Measurements from ENCODE around the gene CDH23. TPM values are rescaled to one million over a fixed set of nuclear protein-coding genes. Genes with fewer than 3 reads are reported as not detected.

The CDH23 gene
- polyA plus RNA-seq, 2 of the 4 experiments (the other 2 are of a cell fraction), result 1.1 to 2.3 TPM

DNA sequence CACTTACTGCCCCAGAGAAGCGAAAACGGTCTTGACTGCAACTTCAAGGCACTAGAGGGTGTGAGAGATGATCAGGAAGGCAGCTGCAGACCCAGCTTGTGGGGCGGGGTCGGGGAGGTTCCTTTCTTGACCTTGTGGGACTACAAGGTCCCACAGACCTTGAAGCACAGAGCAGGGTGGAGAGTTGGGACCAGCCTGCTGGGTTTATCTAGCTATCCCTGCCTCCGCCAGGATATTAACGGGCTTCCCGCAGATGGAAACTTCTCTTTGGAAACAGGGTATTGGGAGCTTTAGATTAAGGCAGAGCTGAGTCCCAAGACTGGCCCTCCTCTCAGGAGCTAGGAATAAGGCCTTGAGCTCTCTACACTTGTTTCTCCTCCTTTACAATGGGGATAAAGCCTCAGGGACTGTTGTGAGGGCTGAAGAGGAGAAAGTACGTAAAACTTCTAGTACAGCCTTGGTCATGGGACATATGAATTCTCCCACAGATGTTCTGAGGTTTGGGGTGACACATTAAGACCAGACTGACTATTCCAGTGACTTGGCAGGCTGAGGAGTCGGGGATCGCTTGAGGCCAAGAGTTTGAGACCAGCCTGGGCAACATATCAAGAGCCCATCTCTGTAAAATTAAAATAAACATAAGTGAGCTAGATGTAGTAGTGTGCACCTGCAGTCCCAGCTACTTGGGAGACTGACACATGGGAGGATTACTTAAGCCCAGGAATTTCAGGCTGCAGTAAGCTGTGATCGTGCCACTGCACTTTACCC is 153.2 kb downstream of the CDH23 start:
- TF ChIP-seq CHD4 (IDR thresholded peaks at IDR 0.05; ENCODE audit: borderline replicate concordance) (no peak), RFX5 (IDR thresholded peaks at IDR 0.05) (no peak), BHLHE40 (IDR thresholded peaks at IDR 0.05; ENCODE audit: low read depth, low read length) (no peak), FOSB (CRISPR knock-in tag; IDR thresholded peaks at IDR 0.05) (no peak), RCOR1 (IDR thresholded peaks at IDR 0.05; ENCODE audit: low read depth, low read length) (no peak), HOXB5 (CRISPR knock-in tag; IDR thresholded peaks at IDR 0.05) (no peak), POLR2AphosphoS2 (conservative IDR thresholded peaks at IDR 0.05; ENCODE audit: low read length) (no peak), NR3C1 (IDR thresholded peaks at IDR 0.05) (no peak), RARB (CRISPR knock-in tag; IDR thresholded peaks at IDR 0.05) (no peak), KDM1A (IDR thresholded peaks at IDR 0.05; ENCODE audit: low read depth) (no peak), HDAC2 (IDR thresholded peaks at IDR 0.05) (no peak), E2F6 (IDR thresholded peaks at IDR 0.05; ENCODE audit: borderline replicate concordance, low read depth) (no peak), CBX2 (IDR thresholded peaks at IDR 0.05; ENCODE audit: borderline replicate concordance, low read depth) (no peak), PHF8 (IDR thresholded peaks at IDR 0.05; ENCODE audit: borderline replicate concordance, low read depth) (no peak), NPAS2 (CRISPR knock-in tag; IDR thresholded peaks at IDR 0.05; ENCODE audit: borderline replicate concordance) (no peak), EP300 (IDR thresholded peaks at IDR 0.05) (no peak), NFE2L2 (conservative IDR thresholded peaks at IDR 0.05; ENCODE audit: low read length) (no peak), ESRRA (IDR thresholded peaks at IDR 0.05; ENCODE audit: borderline replicate concordance, low read length) (no peak), SMC3 (IDR thresholded peaks at IDR 0.05) (no peak), MAZ (IDR thresholded peaks at IDR 0.05; ENCODE audit: borderline replicate concordance, low read depth, low read length) (no peak)
- DNase-seq (ENCODE audit: low read depth in 1 of 2, low spot score in 1 of 2) (no peak), ATAC-seq (no peak), FAIRE-seq (no peak)
- ChIA-PET CTCF (interaction anchor here (0.7 to 2.7 kb wide), 10 partner anchors 10 to 647 kb away, joined by 3 to 13 read pairs (median 4); no protein-coding TSS in a partner anchor), POLR2A (no interaction called here)
- 79% methylated on average over 11 of the region's 11 CpGs for WGBS (ENCODE audit: missing lambda C conversion rate)
- Histone ChIP-seq H3K27ac (no peak overlapping the region), H3K4me2 (no peak overlapping the region), H3K4me3 (no peak overlapping the region), H3K9me3 (no peaks in the 10 kb centered on the region), H3K4me1 (no peaks in the 10 kb centered on the region)

DNA sequence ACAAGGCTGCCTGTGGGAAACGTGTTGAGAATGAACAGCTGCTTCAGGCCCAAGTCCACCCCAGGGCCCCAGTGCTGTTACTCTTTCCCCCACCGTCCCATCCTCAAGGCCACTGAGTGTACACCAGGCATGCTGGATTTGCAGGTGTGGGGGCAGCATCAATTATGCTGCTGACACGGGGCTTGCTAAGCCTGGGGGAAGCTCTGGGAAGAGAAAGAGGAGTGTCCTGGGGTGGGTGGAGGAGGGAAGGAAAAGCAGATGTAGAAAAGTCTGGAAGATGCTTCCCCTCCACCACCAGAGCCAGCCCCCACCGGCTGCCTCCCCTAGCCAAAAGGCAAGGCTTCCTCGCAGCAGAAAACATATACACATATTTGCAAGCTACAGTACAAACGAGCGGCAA is 153.9 kb downstream of the CDH23 start:
- ChIA-PET CTCF (interaction anchor here (0.7 to 2.7 kb wide), 4 partner anchors 15 to 167 kb away, joined by 3 to 13 read pairs (median 4); no protein-coding TSS in a partner anchor), POLR2A (no interaction called here)
- no peak for FAIRE-seq
- no peak for DNase-seq (ENCODE audit: low read depth in 1 of 2, low spot score in 1 of 2)
- Histone ChIP-seq H3K4me1 (no peaks in the 10 kb centered on the region), H3K27ac (no peak overlapping the region), H3K4me3 (no peak overlapping the region), H3K4me2 (no peak overlapping the region), H3K9me3 (no peaks in the 10 kb centered on the region)
- WGBS (ENCODE audit: missing lambda C conversion rate), result 42% methylated on average over 7 of the region's 7 CpGs
- TF ChIP-seq RAD21 (conservative IDR thresholded peaks at IDR 0.05 in 1 of 2, IDR thresholded peaks at IDR 0.05 in 1 of 2), result no peak
- no peak for TF ChIP-seq HDAC2 (IDR thresholded peaks at IDR 0.05)
- no peak for TF ChIP-seq SREBF2 (IDR thresholded peaks at IDR 0.05)
- no peak for TF ChIP-seq EP300 (IDR thresholded peaks at IDR 0.05)
- TF ChIP-seq HES2 (IDR thresholded peaks at IDR 0.05), result no peak
- no peak for TF ChIP-seq RARB (CRISPR knock-in tag; IDR thresholded peaks at IDR 0.05)
- TF ChIP-seq HOXB5 (CRISPR knock-in tag; IDR thresholded peaks at IDR 0.05), result no peak
- ATAC-seq, result no peak

- DNase-seq (ENCODE audit: low read depth in 1 of 2, low spot score in 1 of 2) (no peak), FAIRE-seq (no peak), ATAC-seq (no peak)
- Histone ChIP-seq H3K4me2 (no peak overlapping the region), H3K4me1 (no peaks in the 10 kb centered on the region), H3K9me3 (no peaks in the 10 kb centered on the region), H3K4me3 (no peak overlapping the region), H3K27ac (no peak overlapping the region)
- 96% methylated on average over 3 of the region's 3 CpGs for WGBS (ENCODE audit: missing lambda C conversion rate)
- ChIA-PET CTCF (interaction anchor here (0.9 to 2.7 kb wide), 7 partner anchors 10 to 156 kb away, joined by 3 to 13 read pairs (median 4); no protein-coding TSS in a partner anchor), POLR2A (no interaction called here)
- TF ChIP-seq BCL3 (IDR thresholded peaks at IDR 0.05) (no peak), FOSB (CRISPR knock-in tag; IDR thresholded peaks at IDR 0.05) (no peak), POLR2AphosphoS2 (conservative IDR thresholded peaks at IDR 0.05; ENCODE audit: low read length) (no peak), HDAC2 (IDR thresholded peaks at IDR 0.05) (no peak), FOXS1 (CRISPR knock-in tag; IDR thresholded peaks at IDR 0.05) (no peak), HOXA7 (CRISPR knock-in tag; IDR thresholded peaks at IDR 0.05) (no peak), CEBPB (IDR thresholded peaks at IDR 0.05) (no peak), KDM5A (IDR thresholded peaks at IDR 0.05) (no peak), CHD4 (IDR thresholded peaks at IDR 0.05; ENCODE audit: borderline replicate concordance) (no peak), ZSCAN20 (CRISPR knock-in tag; IDR thresholded peaks at IDR 0.05) (no peak), CBX8 (IDR thresholded peaks at IDR 0.05) (no peak), SMC3 (IDR thresholded peaks at IDR 0.05) (no peak), ZC3H11A (IDR thresholded peaks at IDR 0.05) (no peak)
- TF ChIP-seq, protein P1, sequence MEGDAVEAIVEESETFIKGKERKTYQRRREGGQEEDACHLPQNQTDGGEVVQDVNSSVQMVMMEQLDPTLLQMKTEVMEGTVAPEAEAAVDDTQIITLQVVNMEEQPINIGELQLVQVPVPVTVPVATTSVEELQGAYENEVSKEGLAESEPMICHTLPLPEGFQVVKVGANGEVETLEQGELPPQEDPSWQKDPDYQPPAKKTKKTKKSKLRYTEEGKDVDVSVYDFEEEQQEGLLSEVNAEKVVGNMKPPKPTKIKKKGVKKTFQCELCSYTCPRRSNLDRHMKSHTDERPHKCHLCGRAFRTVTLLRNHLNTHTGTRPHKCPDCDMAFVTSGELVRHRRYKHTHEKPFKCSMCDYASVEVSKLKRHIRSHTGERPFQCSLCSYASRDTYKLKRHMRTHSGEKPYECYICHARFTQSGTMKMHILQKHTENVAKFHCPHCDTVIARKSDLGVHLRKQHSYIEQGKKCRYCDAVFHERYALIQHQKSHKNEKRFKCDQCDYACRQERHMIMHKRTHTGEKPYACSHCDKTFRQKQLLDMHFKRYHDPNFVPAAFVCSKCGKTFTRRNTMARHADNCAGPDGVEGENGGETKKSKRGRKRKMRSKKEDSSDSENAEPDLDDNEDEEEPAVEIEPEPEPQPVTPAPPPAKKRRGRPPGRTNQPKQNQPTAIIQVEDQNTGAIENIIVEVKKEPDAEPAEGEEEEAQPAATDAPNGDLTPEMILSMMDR (IDR thresholded peaks at IDR 0.05), result no peak
Measured at GRCh38 chr10:71551970-71552369, 155.2 kb downstream of the CDH23 start.

Measured in A549 (cell line).